HG03342 (cell line): ENCODE data around the gene SH3PXD2A.
"Not testable (repeated sequence)": the region's sequence is repeated elsewhere in the genome, so short reads cannot be mapped to it uniquely, and the experiment has no call there.

ENCODE experiments used
- ATAC-seq: cut with Tn5 transposase; IDR thresholded peaks from one replicate; pipeline ENCODE4 v1.9.1; 2021; ENCODE audit warnings: mild to moderate bottlenecking, moderate library complexity; ENCODE audit not compliant: unreplicated experiment

SH3PXD2A gene

GRCh38 chr10:103731026-103731425 lies 124.3 kb downstream of the SH3PXD2A start:
- ATAC-seq = not testable (repeated sequence)

- no peak for ATAC-seq
Observed at GRCh38 chr10:103729851-103730250, 125.5 kb downstream of the SH3PXD2A start.

- ATAC-seq = no peak
Observed at GRCh38 chr10:103727991-103728689, 127.2 kb downstream of the SH3PXD2A start.

- no peak for ATAC-seq
Observed at GRCh38 chr10:103727546-103727963, 127.8 kb downstream of the SH3PXD2A start.

GRCh38 chr10:103726637-103727036 lies 128.7 kb downstream of the SH3PXD2A start:
- ATAC-seq = no peak

- ATAC-seq = no peak
Observed at GRCh38 chr10:103725242-103725641, 130.1 kb downstream of the SH3PXD2A start.

- no peak for ATAC-seq
Observed at GRCh38 chr10:103724771-103725170, 130.6 kb downstream of the SH3PXD2A start.

- no peak for ATAC-seq
Observed at GRCh38 chr10:103724074-103724473, 131.3 kb downstream of the SH3PXD2A start.

GRCh38 chr10:103723557-103723956 lies 131.8 kb downstream of the SH3PXD2A start:
- ATAC-seq = no peak

GRCh38 chr10:103722632-103723031 lies 132.7 kb downstream of the SH3PXD2A start:
- ATAC-seq = no peak

GRCh38 chr10:103720964-103721335 lies 134.4 kb downstream of the SH3PXD2A start:
- ATAC-seq = no peak

- no peak for ATAC-seq
Observed at GRCh38 chr10:103720328-103720963, 134.9 kb downstream of the SH3PXD2A start.

- no peak for ATAC-seq
Observed at GRCh38 chr10:103719036-103719435, 136.3 kb downstream of the SH3PXD2A start.

- no peak for ATAC-seq
Observed at GRCh38 chr10:103718247-103718620, 137.1 kb downstream of the SH3PXD2A start.

GRCh38 chr10:103717341-103718246 lies 137.8 kb downstream of the SH3PXD2A start:
- no peak for ATAC-seq

GRCh38 chr10:103716206-103717160 lies 138.9 kb downstream of the SH3PXD2A start:
- no peak for ATAC-seq

GRCh38 chr10:103715430-103715829 lies 139.9 kb downstream of the SH3PXD2A start:
- no peak for ATAC-seq

- no peak for ATAC-seq
Observed at GRCh38 chr10:103714232-103714891, 141.0 kb downstream of the SH3PXD2A start.

- ATAC-seq = no peak
Observed at GRCh38 chr10:103713676-103714075, 141.7 kb downstream of the SH3PXD2A start.
